Measurements from ENCODE around the gene LRP1B.

The LRP1B gene

DNA sequence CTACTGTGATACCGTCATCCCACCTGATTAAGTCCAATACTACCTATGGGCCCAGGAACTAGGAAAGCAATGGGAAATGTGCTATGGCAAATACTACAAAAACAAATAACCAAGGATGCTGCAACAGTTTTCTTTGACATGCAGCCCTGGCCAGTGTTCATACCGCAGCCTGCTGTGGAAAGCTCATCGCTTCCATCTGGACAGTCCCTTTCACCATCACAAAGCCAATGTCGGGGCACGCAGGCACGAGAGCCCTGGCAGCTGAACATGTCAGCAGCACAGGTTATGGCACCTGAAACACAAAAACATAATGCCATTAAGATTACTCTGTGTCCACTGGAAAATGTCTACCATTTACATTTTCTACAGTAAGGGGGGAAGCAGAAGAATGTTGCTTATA lies 1621.1 kb downstream of the LRP1B start:
- no peak for TF ChIP-seq CEBPB (IDR thresholded peaks at IDR 0.05)
- TF ChIP-seq EP300 (IDR thresholded peaks at IDR 0.05; ENCODE audit: borderline replicate concordance): no peak
- TF ChIP-seq YY1 (IDR thresholded peaks at IDR 0.05; ENCODE audit: low read depth): no peak

DNA sequence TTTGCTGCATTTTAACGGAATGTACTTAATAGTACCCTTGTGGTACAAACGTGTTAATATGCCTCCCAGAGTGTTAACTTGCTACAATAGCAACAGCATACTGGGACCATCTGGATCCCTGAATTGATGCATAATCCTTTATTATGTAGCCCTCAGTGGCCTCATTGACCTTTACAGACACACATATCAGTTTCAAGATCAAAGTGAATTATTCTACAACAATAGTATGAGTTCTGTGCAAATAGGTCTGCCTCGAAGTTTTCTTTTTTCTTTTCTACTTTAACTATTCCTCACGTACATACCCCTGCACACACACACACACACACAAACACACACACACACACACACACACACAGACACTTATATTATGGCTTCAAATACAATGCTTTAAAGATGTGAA lies 1622.1 kb downstream of the LRP1B start:
- no peak for TF ChIP-seq CEBPB (IDR thresholded peaks at IDR 0.05)

DNA sequence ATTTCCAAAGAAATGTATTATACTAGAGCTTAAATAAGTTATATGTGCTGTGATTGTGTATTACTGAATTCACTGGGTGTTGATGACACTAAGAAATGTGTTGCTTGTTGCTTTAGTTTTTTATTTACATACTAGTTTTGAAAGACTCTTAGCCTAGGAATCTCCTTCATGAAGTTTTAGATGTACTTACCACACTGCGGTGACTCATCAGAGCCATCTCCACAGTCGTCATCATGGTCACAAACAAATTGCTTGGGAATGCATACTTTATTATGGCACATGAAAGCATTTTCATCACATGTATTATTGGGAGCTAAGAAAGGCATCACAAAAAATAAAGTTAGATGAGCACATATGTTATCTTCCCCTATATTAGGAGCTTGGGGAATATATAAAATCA lies 1624.2 kb downstream of the LRP1B start:
- TF ChIP-seq EGR1 (IDR thresholded peaks at IDR 0.05): no peak
- TF ChIP-seq YY1 (IDR thresholded peaks at IDR 0.05; ENCODE audit: low read depth): no peak
- TF ChIP-seq NFIC (IDR thresholded peaks at IDR 0.05): no peak
- TF ChIP-seq EP300 (IDR thresholded peaks at IDR 0.05; ENCODE audit: borderline replicate concordance): no peak
- no peak for TF ChIP-seq ZBTB7A (IDR thresholded peaks at IDR 0.05; ENCODE audit: low read depth)
- TF ChIP-seq, protein P1, sequence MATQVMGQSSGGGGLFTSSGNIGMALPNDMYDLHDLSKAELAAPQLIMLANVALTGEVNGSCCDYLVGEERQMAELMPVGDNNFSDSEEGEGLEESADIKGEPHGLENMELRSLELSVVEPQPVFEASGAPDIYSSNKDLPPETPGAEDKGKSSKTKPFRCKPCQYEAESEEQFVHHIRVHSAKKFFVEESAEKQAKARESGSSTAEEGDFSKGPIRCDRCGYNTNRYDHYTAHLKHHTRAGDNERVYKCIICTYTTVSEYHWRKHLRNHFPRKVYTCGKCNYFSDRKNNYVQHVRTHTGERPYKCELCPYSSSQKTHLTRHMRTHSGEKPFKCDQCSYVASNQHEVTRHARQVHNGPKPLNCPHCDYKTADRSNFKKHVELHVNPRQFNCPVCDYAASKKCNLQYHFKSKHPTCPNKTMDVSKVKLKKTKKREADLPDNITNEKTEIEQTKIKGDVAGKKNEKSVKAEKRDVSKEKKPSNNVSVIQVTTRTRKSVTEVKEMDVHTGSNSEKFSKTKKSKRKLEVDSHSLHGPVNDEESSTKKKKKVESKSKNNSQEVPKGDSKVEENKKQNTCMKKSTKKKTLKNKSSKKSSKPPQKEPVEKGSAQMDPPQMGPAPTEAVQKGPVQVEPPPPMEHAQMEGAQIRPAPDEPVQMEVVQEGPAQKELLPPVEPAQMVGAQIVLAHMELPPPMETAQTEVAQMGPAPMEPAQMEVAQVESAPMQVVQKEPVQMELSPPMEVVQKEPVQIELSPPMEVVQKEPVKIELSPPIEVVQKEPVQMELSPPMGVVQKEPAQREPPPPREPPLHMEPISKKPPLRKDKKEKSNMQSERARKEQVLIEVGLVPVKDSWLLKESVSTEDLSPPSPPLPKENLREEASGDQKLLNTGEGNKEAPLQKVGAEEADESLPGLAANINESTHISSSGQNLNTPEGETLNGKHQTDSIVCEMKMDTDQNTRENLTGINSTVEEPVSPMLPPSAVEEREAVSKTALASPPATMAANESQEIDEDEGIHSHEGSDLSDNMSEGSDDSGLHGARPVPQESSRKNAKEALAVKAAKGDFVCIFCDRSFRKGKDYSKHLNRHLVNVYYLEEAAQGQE (IDR thresholded peaks at IDR 0.05; ENCODE audit: low read depth): no peak
- TF ChIP-seq TEAD4 (IDR thresholded peaks at IDR 0.05): no peak
- TF ChIP-seq CREB1 (IDR thresholded peaks at IDR 0.05; ENCODE audit: low read depth): no peak
- TF ChIP-seq TCF12 (IDR thresholded peaks at IDR 0.05; ENCODE audit: low read depth): no peak
- TF ChIP-seq, protein P2, sequence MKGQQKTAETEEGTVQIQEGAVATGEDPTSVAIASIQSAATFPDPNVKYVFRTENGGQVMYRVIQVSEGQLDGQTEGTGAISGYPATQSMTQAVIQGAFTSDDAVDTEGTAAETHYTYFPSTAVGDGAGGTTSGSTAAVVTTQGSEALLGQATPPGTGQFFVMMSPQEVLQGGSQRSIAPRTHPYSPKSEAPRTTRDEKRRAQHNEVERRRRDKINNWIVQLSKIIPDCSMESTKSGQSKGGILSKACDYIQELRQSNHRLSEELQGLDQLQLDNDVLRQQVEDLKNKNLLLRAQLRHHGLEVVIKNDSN (IDR thresholded peaks at IDR 0.05): no peak
- no peak for TF ChIP-seq FOXM1 (IDR thresholded peaks at IDR 0.05; ENCODE audit: borderline replicate concordance, low read depth)

DNA sequence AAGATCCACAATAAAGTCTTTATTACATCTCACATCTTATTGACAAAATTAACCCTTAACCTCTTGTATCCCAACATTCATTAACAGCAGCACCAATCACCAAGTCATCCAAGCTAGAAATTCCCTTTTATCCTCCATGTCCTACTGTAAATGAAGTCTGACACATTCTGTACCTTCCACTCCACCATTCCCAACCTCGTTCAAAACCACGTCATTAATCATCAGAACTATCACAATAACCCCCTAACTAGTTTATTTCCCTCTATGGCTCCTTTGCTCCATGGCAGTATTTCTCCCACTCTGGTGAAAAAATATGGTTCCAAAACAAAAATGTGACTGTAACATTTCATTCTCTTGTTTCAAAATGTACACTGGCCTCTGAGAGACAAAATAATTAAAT lies 1626.2 kb downstream of the LRP1B start:
- TF ChIP-seq FOXM1 (IDR thresholded peaks at IDR 0.05; ENCODE audit: borderline replicate concordance, low read depth): no peak
- no peak for TF ChIP-seq NFIC (IDR thresholded peaks at IDR 0.05)
- TF ChIP-seq, protein P3, sequence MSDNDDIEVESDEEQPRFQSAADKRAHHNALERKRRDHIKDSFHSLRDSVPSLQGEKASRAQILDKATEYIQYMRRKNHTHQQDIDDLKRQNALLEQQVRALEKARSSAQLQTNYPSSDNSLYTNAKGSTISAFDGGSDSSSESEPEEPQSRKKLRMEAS (IDR thresholded peaks at IDR 0.05): no peak
- no peak for TF ChIP-seq EGR1 (IDR thresholded peaks at IDR 0.05)
- TF ChIP-seq CREB1 (IDR thresholded peaks at IDR 0.05; ENCODE audit: low read depth): no peak
- no peak for TF ChIP-seq TAF1 (IDR thresholded peaks at IDR 0.05; ENCODE audit: low read depth)
- TF ChIP-seq RAD21 (IDR thresholded peaks at IDR 0.05; ENCODE audit: low read depth): no peak
- TF ChIP-seq YY1 (IDR thresholded peaks at IDR 0.05; ENCODE audit: low read depth): no peak
- TF ChIP-seq, protein P2 (IDR thresholded peaks at IDR 0.05): no peak
- no peak for TF ChIP-seq CEBPB (IDR thresholded peaks at IDR 0.05)

DNA sequence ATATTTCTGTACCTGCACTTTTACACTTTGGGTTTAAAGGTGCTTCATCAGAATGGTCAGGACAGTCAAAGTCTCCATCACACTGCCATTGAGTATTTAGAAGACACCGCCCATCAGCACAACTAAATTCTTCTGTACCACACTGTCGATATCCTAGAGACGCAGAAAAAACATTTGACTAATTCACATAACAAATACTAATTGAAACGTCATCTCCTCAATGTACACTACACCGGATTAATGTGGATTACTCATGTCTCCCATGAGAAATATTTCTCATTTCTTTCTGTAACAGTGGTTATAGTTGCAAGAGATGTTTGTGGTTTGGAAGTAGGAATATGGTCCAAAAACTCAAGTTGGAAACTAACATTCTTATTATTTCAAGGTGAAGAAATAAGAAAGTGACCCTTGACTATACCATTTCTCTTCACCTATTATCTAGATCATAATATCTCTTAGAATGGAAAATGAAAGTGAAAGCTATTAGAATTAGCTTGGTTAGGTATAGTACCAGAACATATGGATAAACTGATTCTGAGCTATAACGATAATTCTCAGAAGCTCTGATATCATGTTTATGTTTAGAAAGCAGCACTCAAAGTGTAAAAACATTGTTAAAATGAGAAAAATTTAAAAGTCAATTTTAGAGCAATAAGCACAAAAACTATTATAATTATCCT lies 1627.7 kb downstream of the LRP1B start:
- no peak for TF ChIP-seq NFIC (IDR thresholded peaks at IDR 0.05)
- no peak for TF ChIP-seq EGR1 (IDR thresholded peaks at IDR 0.05)
- no peak for TF ChIP-seq CEBPB (IDR thresholded peaks at IDR 0.05)
- no peak for TF ChIP-seq TCF12 (IDR thresholded peaks at IDR 0.05; ENCODE audit: low read depth)
- TF ChIP-seq FOXM1 (IDR thresholded peaks at IDR 0.05; ENCODE audit: borderline replicate concordance, low read depth): no peak
- TF ChIP-seq, protein P1 (IDR thresholded peaks at IDR 0.05; ENCODE audit: low read depth): no peak
- TF ChIP-seq CREB1 (IDR thresholded peaks at IDR 0.05; ENCODE audit: low read depth): no peak
- TF ChIP-seq TEAD4 (IDR thresholded peaks at IDR 0.05): no peak
- TF ChIP-seq ZBTB7A (IDR thresholded peaks at IDR 0.05; ENCODE audit: low read depth): no peak
- TF ChIP-seq TAF1 (IDR thresholded peaks at IDR 0.05; ENCODE audit: low read depth): no peak
- TF ChIP-seq YY1 (IDR thresholded peaks at IDR 0.05; ENCODE audit: low read depth): no peak
- TF ChIP-seq RAD21 (IDR thresholded peaks at IDR 0.05; ENCODE audit: low read depth): no peak

DNA sequence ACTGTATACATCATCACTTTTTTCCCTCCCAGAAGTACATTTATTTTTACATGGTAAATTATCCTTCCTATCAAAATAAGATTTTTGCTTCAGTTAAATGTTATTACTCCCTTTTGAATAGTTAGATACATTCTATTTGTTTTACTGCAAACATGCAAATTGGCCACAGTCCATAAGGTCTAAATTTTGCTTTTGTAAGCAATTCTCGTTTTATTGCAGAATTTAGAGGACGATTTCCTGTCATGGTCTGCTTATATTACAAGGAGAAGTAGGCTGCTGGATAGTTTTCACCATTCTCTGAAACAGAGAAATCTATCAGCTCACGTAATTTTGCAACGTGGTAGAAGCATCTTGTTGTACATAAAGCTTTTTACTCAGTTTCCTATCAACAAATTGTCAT lies 1632.5 kb downstream of the LRP1B start:
- TF ChIP-seq, protein P2 (IDR thresholded peaks at IDR 0.05): no peak
- no peak for TF ChIP-seq TCF12 (IDR thresholded peaks at IDR 0.05; ENCODE audit: low read depth)
- TF ChIP-seq TEAD4 (IDR thresholded peaks at IDR 0.05): no peak
- no peak for TF ChIP-seq RAD21 (IDR thresholded peaks at IDR 0.05; ENCODE audit: low read depth)
- no peak for TF ChIP-seq FOXM1 (IDR thresholded peaks at IDR 0.05; ENCODE audit: borderline replicate concordance, low read depth)
- TF ChIP-seq CREB1 (IDR thresholded peaks at IDR 0.05; ENCODE audit: low read depth): no peak
- TF ChIP-seq, protein P3 (IDR thresholded peaks at IDR 0.05): no peak
- TF ChIP-seq TAF1 (IDR thresholded peaks at IDR 0.05; ENCODE audit: low read depth): no peak
- no peak for TF ChIP-seq ZBTB7A (IDR thresholded peaks at IDR 0.05; ENCODE audit: low read depth)
- TF ChIP-seq, protein P1 (IDR thresholded peaks at IDR 0.05; ENCODE audit: low read depth): no peak
- TF ChIP-seq CEBPB (IDR thresholded peaks at IDR 0.05): no peak
- no peak for TF ChIP-seq NFIC (IDR thresholded peaks at IDR 0.05)

All from Ishikawa (cell line).